Measurements from ENCODE around the gene SRSF1.
"Not testable (repeated sequence)": the region's sequence is repeated elsewhere in the genome, so short reads cannot be mapped to it uniquely, and the experiment has no call there.

SRSF1 gene

DNA sequence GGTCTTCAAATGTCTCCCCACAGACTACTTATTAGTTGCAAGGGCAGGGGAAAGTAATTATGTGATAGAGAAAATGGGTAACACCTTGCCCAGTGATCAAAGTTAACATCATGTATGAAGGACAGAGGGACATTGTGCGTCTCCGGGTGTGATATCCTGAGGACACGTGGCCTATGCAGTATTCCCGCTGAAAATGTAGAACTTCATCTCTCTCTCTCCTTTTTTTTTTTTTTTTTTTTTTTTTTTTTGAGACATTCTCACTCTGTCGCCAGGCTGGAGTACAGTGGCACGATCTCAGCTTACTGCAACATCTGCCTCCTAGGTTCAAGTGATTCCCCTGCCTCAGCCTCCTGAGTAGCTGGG lies 43.9 kb downstream of the SRSF1 start:
- Histone ChIP-seq H3K27ac (ENCODE audit: low read depth, low read length) (no peak overlapping the region), H3K27me3 (ENCODE audit: control insufficient read depth, insufficient read depth, low read length) (no peaks in the 10 kb centered on the region), H3K4me3 (ENCODE audit: low read depth, low read length) (no peak overlapping the region), H3K9ac (ENCODE audit: low read depth, low read length) (no peak overlapping the region), H3K36me3 (ENCODE audit: control insufficient read depth, insufficient read depth, low read length) (no peaks in the 10 kb centered on the region), H3K4me1 (ENCODE audit: control insufficient read depth, insufficient read depth, low read length) (no peaks in the 10 kb centered on the region), H3K9me3 (ENCODE audit: control insufficient read depth, insufficient read depth, low read length) (no peaks in the 10 kb centered on the region)

- H3K9ac ChIP-seq (ENCODE audit: low read depth, low read length), result no peak overlapping the region
- peaks cover 5% of the 10 kb centered on the region for H3K27me3 ChIP-seq (ENCODE audit: control insufficient read depth, insufficient read depth, low read length)
- no peak overlapping the region for H3K4me3 ChIP-seq (ENCODE audit: low read depth, low read length)
- H3K36me3 ChIP-seq (ENCODE audit: control insufficient read depth, insufficient read depth, low read length), result no peaks in the 10 kb centered on the region
- no peaks in the 10 kb centered on the region for H3K4me1 ChIP-seq (ENCODE audit: control insufficient read depth, insufficient read depth, low read length)
- no peak overlapping the region for H3K27ac ChIP-seq (ENCODE audit: low read depth, low read length)
- H3K9me3 ChIP-seq (ENCODE audit: control insufficient read depth, insufficient read depth, low read length), result no peaks in the 10 kb centered on the region
Measured at GRCh38 chr17:57962279-57963148, 44.5 kb downstream of the SRSF1 start.

GRCh38 chr17:57959929-57960328 lies 47.1 kb downstream of the SRSF1 start:
- Histone ChIP-seq H3K27me3 (ENCODE audit: control insufficient read depth, insufficient read depth, low read length) (peaks cover 26% of the 10 kb centered on the region), H3K4me1 (ENCODE audit: control insufficient read depth, insufficient read depth, low read length) (peaks cover 13% of the 10 kb centered on the region), H3K36me3 (ENCODE audit: control insufficient read depth, insufficient read depth, low read length) (no peaks in the 10 kb centered on the region), H3K9ac (ENCODE audit: low read depth, low read length) (no peak overlapping the region), H3K4me3 (ENCODE audit: low read depth, low read length) (no peak overlapping the region), H3K9me3 (ENCODE audit: control insufficient read depth, insufficient read depth, low read length) (no peaks in the 10 kb centered on the region), H3K27ac (ENCODE audit: low read depth, low read length) (no peak overlapping the region)

DNA sequence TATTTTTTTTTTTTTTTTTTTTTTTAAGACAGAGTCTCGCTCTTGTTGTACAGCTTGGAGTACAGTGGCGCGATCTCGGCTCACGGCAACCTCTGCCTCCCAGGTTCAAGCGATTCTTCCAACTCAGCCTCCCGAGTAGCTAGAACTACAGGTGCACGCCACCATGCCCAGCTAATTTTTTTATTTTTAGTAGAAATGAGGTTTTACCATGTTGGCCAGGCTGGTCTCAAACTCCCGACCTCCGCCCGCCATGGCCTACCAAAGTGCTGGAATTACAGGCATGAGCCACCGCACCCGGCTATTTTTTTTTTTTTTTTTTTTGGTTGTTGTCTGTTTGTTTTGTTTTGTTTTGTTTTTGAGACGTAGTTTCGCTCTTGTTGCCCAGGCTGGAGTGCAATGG lies 48.7 kb downstream of the SRSF1 start:
- not testable (repeated sequence) for H3K9me3 ChIP-seq (ENCODE audit: control insufficient read depth, insufficient read depth, low read length); H3K27ac ChIP-seq (ENCODE audit: low read depth, low read length); H3K4me3 ChIP-seq (ENCODE audit: low read depth, low read length); H3K9ac ChIP-seq (ENCODE audit: low read depth, low read length); H3K36me3 ChIP-seq (ENCODE audit: control insufficient read depth, insufficient read depth, low read length)
- peaks cover 20% of the 10 kb centered on the region for H3K4me1 ChIP-seq (ENCODE audit: control insufficient read depth, insufficient read depth, low read length)
- H3K27me3 ChIP-seq (ENCODE audit: control insufficient read depth, insufficient read depth, low read length), result peaks cover 35% of the 10 kb centered on the region

- no peak overlapping the region for H3K4me3 ChIP-seq (ENCODE audit: low read depth, low read length)
- no peaks in the 10 kb centered on the region for H3K9me3 ChIP-seq (ENCODE audit: control insufficient read depth, insufficient read depth, low read length)
- H3K36me3 ChIP-seq (ENCODE audit: control insufficient read depth, insufficient read depth, low read length), result no peaks in the 10 kb centered on the region
- H3K27me3 ChIP-seq (ENCODE audit: control insufficient read depth, insufficient read depth, low read length), result peaks cover 40% of the 10 kb centered on the region
- H3K4me1 ChIP-seq (ENCODE audit: control insufficient read depth, insufficient read depth, low read length), result peaks cover 20% of the 10 kb centered on the region
- no peak overlapping the region for H3K27ac ChIP-seq (ENCODE audit: low read depth, low read length)
- H3K9ac ChIP-seq (ENCODE audit: low read depth, low read length), result no peak overlapping the region
Measured at GRCh38 chr17:57957886-57958285, 49.2 kb downstream of the SRSF1 start.

- Histone ChIP-seq H3K36me3 (ENCODE audit: control insufficient read depth, insufficient read depth, low read length) (no peaks in the 10 kb centered on the region), H3K4me1 (ENCODE audit: control insufficient read depth, insufficient read depth, low read length) (peaks cover 26% of the 10 kb centered on the region), H3K9ac (ENCODE audit: low read depth, low read length) (no peak overlapping the region), H3K4me3 (ENCODE audit: low read depth, low read length) (no peak overlapping the region), H3K27ac (ENCODE audit: low read depth, low read length) (no peak overlapping the region), H3K27me3 (ENCODE audit: control insufficient read depth, insufficient read depth, low read length) (peaks cover 41% of the 10 kb centered on the region), H3K9me3 (ENCODE audit: control insufficient read depth, insufficient read depth, low read length) (no peaks in the 10 kb centered on the region)
Measured at GRCh38 chr17:57957120-57957850, 49.8 kb downstream of the SRSF1 start.

- peaks cover 26% of the 10 kb centered on the region for H3K4me1 ChIP-seq (ENCODE audit: control insufficient read depth, insufficient read depth, low read length)
- H3K9ac ChIP-seq (ENCODE audit: low read depth, low read length), result no peak overlapping the region
- H3K36me3 ChIP-seq (ENCODE audit: control insufficient read depth, insufficient read depth, low read length), result no peaks in the 10 kb centered on the region
- H3K27me3 ChIP-seq (ENCODE audit: control insufficient read depth, insufficient read depth, low read length), result peaks cover 41% of the 10 kb centered on the region
- H3K4me3 ChIP-seq (ENCODE audit: low read depth, low read length), result peak overlapping the region; percentile 68; the same call in 1 of the 2 replicates
- H3K27ac ChIP-seq (ENCODE audit: low read depth, low read length), result no peak overlapping the region
- H3K9me3 ChIP-seq (ENCODE audit: control insufficient read depth, insufficient read depth, low read length), result no peaks in the 10 kb centered on the region
Measured at GRCh38 chr17:57956291-57957119, 50.5 kb downstream of the SRSF1 start.

- Histone ChIP-seq H3K4me3 (ENCODE audit: low read depth, low read length) (peak within 1 kb of the TSS; percentile 70), H3K9ac (ENCODE audit: low read depth, low read length) (no peak within 1 kb of the TSS), H3K4me1 (ENCODE audit: control insufficient read depth, insufficient read depth, low read length) (peaks cover 31% of the 10 kb centered on the region), H3K9me3 (ENCODE audit: control insufficient read depth, insufficient read depth, low read length) (no peaks in the 10 kb centered on the region), H3K36me3 (ENCODE audit: control insufficient read depth, insufficient read depth, low read length) (no peaks in the 10 kb centered on the region), H3K27me3 (ENCODE audit: control insufficient read depth, insufficient read depth, low read length) (peaks cover 41% of the 10 kb centered on the region), H3K27ac (ENCODE audit: low read depth, low read length) (peak within 1 kb of the TSS; percentile 71)
Measured at GRCh38 chr17:57955183-57955931, 51.7 kb downstream of the SRSF1 start, which contains the start of gene CUEDC1. CUEDC1 (minus strand) TSS chr17:57955412; CDS start chr17:57885564, 69,848 bp downstream.

GRCh38 chr17:57954397-57955182 lies 52.5 kb downstream of the SRSF1 start:
- H3K36me3 ChIP-seq (ENCODE audit: control insufficient read depth, insufficient read depth, low read length), result no peaks in the 10 kb centered on the region
- peaks cover 41% of the 10 kb centered on the region for H3K27me3 ChIP-seq (ENCODE audit: control insufficient read depth, insufficient read depth, low read length)
- peak overlapping the region; percentile 71 for H3K27ac ChIP-seq (ENCODE audit: low read depth, low read length)
- H3K9me3 ChIP-seq (ENCODE audit: control insufficient read depth, insufficient read depth, low read length), result no peaks in the 10 kb centered on the region
- H3K4me3 ChIP-seq (ENCODE audit: low read depth, low read length), result peak overlapping the region; percentile 70
- H3K4me1 ChIP-seq (ENCODE audit: control insufficient read depth, insufficient read depth, low read length), result peaks cover 31% of the 10 kb centered on the region
- no peak overlapping the region for H3K9ac ChIP-seq (ENCODE audit: low read depth, low read length)

Data from HUES48 (cell line).